ENCODE measurements around the gene ZNF112.
A peak's percentile ranks its signal among the peaks of the same experiment; 100 is the strongest.
"Not testable (repeated sequence)": the region's sequence is repeated elsewhere in the genome, so short reads cannot be mapped to it uniquely, and the experiment has no call there.

ZNF112 gene

GRCh38 chr19:44356383-44357111 is at the start of gene ZNF112:
ZNF112 (minus strand) TSS chr19:44356680; CDS start chr19:44340539, 16,141 bp downstream.
- peak; percentile 91 to 95 for DNase-seq

- DNase-seq: no peak
Measured at GRCh38 chr19:44401139-44402115, 44.9 kb upstream of the ZNF112 start, which contains the start of gene ZNF285. ZNF285 (minus strand) TSS chr19:44401608; CDS start chr19:44397213, 4,395 bp downstream.

- DNase-seq: not testable (repeated sequence)
Measured at GRCh38 chr19:44389268-44389667, 32.8 kb upstream of the ZNF112 start.

GRCh38 chr19:44374789-44375188 is 18.3 kb upstream of the ZNF112 start:
- no peak for DNase-seq

GRCh38 chr19:44371815-44372480 is 15.5 kb upstream of the ZNF112 start:
- no peak for DNase-seq

- DNase-seq: no peak
Measured at GRCh38 chr19:44367024-44367423, 10.5 kb upstream of the ZNF112 start.

GRCh38 chr19:44346556-44346955 is 9.9 kb downstream of the ZNF112 start:
- peak in 1 of 2 donors; percentile 1 for DNase-seq

GRCh38 chr19:44345959-44346358 is 10.5 kb downstream of the ZNF112 start:
- peak in 1 of 2 donors; percentile 7 for DNase-seq

GRCh38 chr19:44344255-44344654 is 12.2 kb downstream of the ZNF112 start:
- DNase-seq: no peak

- no peak for DNase-seq
Measured at GRCh38 chr19:44341794-44342193, 14.7 kb downstream of the ZNF112 start.

- DNase-seq: not testable (repeated sequence)
Measured at GRCh38 chr19:44334639-44335038, 21.8 kb downstream of the ZNF112 start.

GRCh38 chr19:44332145-44332544 is 24.3 kb downstream of the ZNF112 start:
- DNase-seq: no peak

GRCh38 chr19:44315883-44316282 is 40.6 kb downstream of the ZNF112 start:
- no peak for DNase-seq

- DNase-seq: no peak
Measured at GRCh38 chr19:44313231-44313630, 43.2 kb downstream of the ZNF112 start.

GRCh38 chr19:44308011-44308410 is 48.5 kb downstream of the ZNF112 start:
- DNase-seq: no peak

GRCh38 chr19:44306283-44306682 is 50.2 kb downstream of the ZNF112 start:
- DNase-seq: no peak

- no peak for DNase-seq
Measured at GRCh38 chr19:44305457-44305856, 51.0 kb downstream of the ZNF112 start.

- DNase-seq: peak; percentile 89 to 97
Measured at GRCh38 chr19:44304659-44305193, 51.8 kb downstream of the ZNF112 start, which contains the start of gene ZNF235. ZNF235 (minus strand) TSS chr19:44305025; CDS start chr19:44303404, 1,621 bp downstream.

- DNase-seq: no peak
Measured at GRCh38 chr19:44303976-44304568, 52.4 kb downstream of the ZNF112 start.

GRCh38 chr19:44303320-44303719 is 53.2 kb downstream of the ZNF112 start:
- no peak for DNase-seq

- no peak for DNase-seq
Measured at GRCh38 chr19:44284968-44285367, 71.5 kb downstream of the ZNF112 start.

GRCh38 chr19:44282846-44283245 is 73.6 kb downstream of the ZNF112 start:
- no peak for DNase-seq

Measured in hippocampal formation (tissue), 2 donors.